HCT116 (cell line): ENCODE data around the gene GNB1L. TPM values are rescaled to one million over a fixed set of nuclear protein-coding genes. Genes with fewer than 3 reads are reported as not detected.

Experiments
- ATAC-seq: fragments of 200-7000 bp; cut with Tn5 transposase; 2 replicates; pipeline ENCODE4 v1.9.1; 2020; ENCODE audit warnings: mild to moderate bottlenecking, moderate library complexity
- BruUV-seq: library from RNA; stranded (reverse); fragments of 400-500 nt; replicated peaks from 2 replicates; lab custom pipeline; 2021; lab: Mats Ljungman, UMichigan
- CTCF ChIA-PET: fragments of 300-600 bp; sonication (Branson Sonifier 250); formaldehyde crosslinking; loops from one replicate; lab custom pipeline; 2021; ENCODE audit warnings: antibody characterized with exemption; lab: Charles Lee
- POLR2A ChIA-PET: fragments of 300-600, 350-600 bp; sonication (Branson Sonifier 250); formaldehyde crosslinking; loops from one replicate; lab custom pipeline; 2021; ENCODE audit warnings: antibody characterized with exemption; lab: Charles Lee
- RAD21 ChIA-PET, 2 experiments: fragments of 300-600 bp; sonication (Branson Sonifier 250); formaldehyde crosslinking; loops; one replicate each; lab custom pipeline; 2023; ENCODE audit warnings: low total read pairs in 2 of 2; ENCODE audit not compliant: uncharacterized antibody in 2 of 2, unreplicated experiment in 2 of 2, low non-redundant PET in 1 of 2; lab: Charles Lee
- DNase-seq: peaks from one replicate; pipeline ENCODE4 v3.0.0-alpha.2; 2010; ENCODE audit warnings: low read depth, low spot score
- H2AFZ ChIP-seq: fragments of 200-600 bp; shearing (Covaris generic), sonication (generic); 2 replicates; pipeline ENCODE4 v1.6.1; 2017; ENCODE audit warnings: low read depth, mixed run types, mixed read lengths, antibody characterized with exemption, low read length; ENCODE audit not compliant: poor library complexity, severe bottlenecking
- H3K27ac ChIP-seq: 2 replicates; pipeline ENCODE4 v1.5.1; 2012; ENCODE audit warnings: low read depth, low read length
- H3K27me3 ChIP-seq: fragments of 200-600 bp; sonication (generic); 2 replicates; pipeline ENCODE4 v1.6.1; 2016; ENCODE audit warnings: mixed run types, low read length, mixed read lengths; ENCODE audit not compliant: insufficient read depth
- H3K36me3 ChIP-seq, 2 experiments: fragments of 200-500 bp in 1 of 2; fragments of 200-600 bp in 1 of 2; sonication (Bioruptor generic) in 1 of 2; sonication (generic) in 1 of 2; 2 replicates each; pipeline versions ENCODE4 v1.5.1 to v1.6.1; 2014 to 2016; ENCODE audit warnings: low read length in 2 of 2, inconsistent platforms in 1 of 2, mixed read lengths in 1 of 2, mixed run types in 1 of 2; ENCODE audit not compliant: insufficient read depth in 2 of 2, control insufficient read depth in 1 of 2
- H3K4me1 ChIP-seq, 2 experiments: fragments of 200-600 bp in 1 of 2; sonication (generic) in 1 of 2; 2 replicates each; pipeline versions ENCODE4 v1.5.1 to v1.6.1; 2012 to 2017; ENCODE audit warnings: low read length in 2 of 2, inconsistent platforms in 1 of 2, mild to moderate bottlenecking in 1 of 2, mixed read lengths in 1 of 2, mixed run types in 1 of 2, moderate library complexity in 1 of 2; ENCODE audit not compliant: insufficient read depth in 2 of 2, control insufficient read depth in 1 of 2
- H3K4me2 ChIP-seq: fragments of 200-600 bp; sonication (generic); 2 replicates; pipeline ENCODE4 v1.6.1; 2017; ENCODE audit warnings: mixed run types, low read length, mixed read lengths
- H3K4me3 ChIP-seq, 2 experiments: fragments of 200-600 bp in 1 of 2; sonication (generic) in 1 of 2; replicated peaks in 1 of 2; 2 replicates each; pipeline ENCODE4 v1.5.1; 2011 to 2016; ENCODE audit warnings: low read length in 2 of 2, control low read depth in 1 of 2, low read depth in 1 of 2, mild to moderate bottlenecking in 1 of 2, mixed read lengths in 1 of 2, mixed run types in 1 of 2
- H3K79me2 ChIP-seq: fragments of 200-600 bp; sonication (generic); 2 replicates; pipeline ENCODE4 v1.6.1; 2017; ENCODE audit warnings: mild to moderate bottlenecking, mixed run types, low read length, moderate library complexity, mixed read lengths; ENCODE audit not compliant: insufficient read depth
- H3K9ac ChIP-seq: fragments of 200-600 bp; sonication (generic); 2 replicates; pipeline ENCODE4 v1.6.1; 2016; ENCODE audit warnings: low read length, mixed read lengths
- H3K9me2 ChIP-seq: fragments of 200-600 bp; sonication (generic), shearing (Covaris generic); 2 replicates; pipeline ENCODE4 v1.6.1; 2017; ENCODE audit warnings: mixed run types, mild to moderate bottlenecking, moderate library complexity; ENCODE audit not compliant: insufficient read depth
- H3K9me3 ChIP-seq, 2 experiments: fragments of 200-500 bp in 1 of 2; fragments of 200-600 bp in 1 of 2; sonication (Bioruptor generic) in 1 of 2; sonication (generic) in 1 of 2; 2 replicates each; pipeline ENCODE4 v1.6.1; 2014 to 2017; ENCODE audit warnings: low read length in 2 of 2, mixed read lengths in 2 of 2, inconsistent platforms in 1 of 2, low read depth in 1 of 2, mild to moderate bottlenecking in 1 of 2, mixed run types in 1 of 2, moderate library complexity in 1 of 2; ENCODE audit not compliant: control insufficient read depth in 1 of 2, insufficient read depth in 1 of 2
- H4K20me1 ChIP-seq: fragments of 200-600 bp; sonication (generic), shearing (Covaris generic); 2 replicates; pipeline ENCODE4 v1.6.1; 2017; ENCODE audit warnings: mixed run types, mild to moderate bottlenecking, moderate library complexity; ENCODE audit not compliant: insufficient read depth
- CBX3 ChIP-seq: IDR thresholded peaks from 2 replicates; pipeline ENCODE4 v1.6.1; 2012; ENCODE audit warnings: low read depth
- EGR1 ChIP-seq: IDR thresholded peaks from 2 replicates; pipeline ENCODE4 v1.6.1; 2012; ENCODE audit warnings: low read depth
- ELF1 ChIP-seq: IDR thresholded peaks from 2 replicates; pipeline ENCODE4 v1.6.1; 2012; ENCODE audit warnings: low read depth, borderline replicate concordance
- EZH2 ChIP-seq: fragments of 200-600 bp; sonication (generic); IDR thresholded peaks from 2 replicates; pipeline ENCODE4 v1.6.1; 2017; ENCODE audit warnings: antibody characterized with exemption, mixed run types
- EZH2phosphoT487 ChIP-seq: fragments of 200-600 bp; IDR thresholded peaks from 2 replicates; pipeline ENCODE4 v1.6.1; 2018; ENCODE audit warnings: antibody characterized with exemption, borderline replicate concordance
- FOSL1 ChIP-seq: IDR thresholded peaks from 2 replicates; pipeline ENCODE4 v1.6.1; 2012; ENCODE audit warnings: low read depth
- JUND ChIP-seq: IDR thresholded peaks from 2 replicates; pipeline ENCODE4 v1.6.1; 2012
- POLR2AphosphoS5 ChIP-seq: IDR thresholded peaks from 2 replicates; pipeline ENCODE4 v1.6.1; 2011; ENCODE audit warnings: mild to moderate bottlenecking, low read depth, low read length, moderate library complexity
- REST ChIP-seq: IDR thresholded peaks from 2 replicates; pipeline ENCODE4 v1.6.1; 2012; ENCODE audit warnings: low read depth
- SIN3A ChIP-seq: IDR thresholded peaks from 2 replicates; pipeline ENCODE4 v1.6.1; 2012; ENCODE audit warnings: low read depth
- TCF7L2 ChIP-seq: IDR thresholded peaks from 2 replicates; pipeline ENCODE4 v1.7.0; 2011; ENCODE audit warnings: borderline replicate concordance, inconsistent platforms; ENCODE audit not compliant: insufficient read depth, insufficient read length; ENCODE audit errors: extremely low read depth
- ZBTB33 ChIP-seq: IDR thresholded peaks from 2 replicates; pipeline ENCODE4 v1.6.1; 2011; ENCODE audit warnings: mild to moderate bottlenecking, low read length, moderate library complexity; ENCODE audit not compliant: insufficient replicate concordance; ENCODE audit errors: extremely low read depth
- ZFX ChIP-seq: fragments of 450-650 bp; IDR thresholded peaks from 2 replicates; pipeline ENCODE4 v1.6.1; 2017
- ZNF274 ChIP-seq: fragments of 200-500 bp; sonication (Bioruptor generic); IDR thresholded peaks from 2 replicates; pipeline ENCODE4 v1.6.1; 2014; ENCODE audit warnings: mild to moderate bottlenecking, low read depth, low read length, inconsistent platforms
- intact Hi-C: fragments of 100-400 bp; cut with micrococcal nuclease; formaldehyde crosslinking; loops from 2 replicates; pipeline ENCODE4 v1.10.0; 2022
- total RNA-seq: library from RNA; stranded (reverse); gene quantifications from one replicate; pipeline ENCODE4 v1.2.1, GENCODE V29; 2021; ENCODE audit not compliant: unreplicated experiment

GNB1L gene
- total RNA-seq, 1 experiment from 2014 or later = 12.1 TPM

- Histone ChIP-seq H3K36me3 (no peaks in the 10 kb centered on the region), H3K4me3 (no peak overlapping the region), H3K4me1 (peaks cover 17 to 26% of the 10 kb centered on the region in 2 experiments), H3K27ac (no peak overlapping the region), H3K79me2 (no peaks in the 10 kb centered on the region), H3K4me2 (no peak overlapping the region), H3K9ac (no peak overlapping the region), H4K20me1 (no peaks in the 10 kb centered on the region), H3K9me2 (no peaks in the 10 kb centered on the region), H3K27me3 (no peaks in the 10 kb centered on the region), H2AFZ (no peak overlapping the region), H3K9me3 (no peaks in the 10 kb centered on the region)
- POLR2A ChIA-PET = no interaction called here
- TF ChIP-seq TCF7L2 (no peak), EGR1 (no peak), FOSL1 (no peak), POLR2AphosphoS5 (no peak), ELF1 (no peak), ZNF274 (no peak), REST (no peak), ZBTB33 (no peak), EZH2phosphoT487 (no peak), CBX3 (no peak), EZH2 (no peak), JUND (no peak), ZFX (no peak), SIN3A (no peak)
- CTCF ChIA-PET = no interaction called here
- RAD21 ChIA-PET = interaction anchor here in 1 of 2 experiments (0.6 kb wide), 1 partner anchor 197 kb away, joined by 3 read pairs; no protein-coding TSS in a partner anchor
- no TSS peak for BruUV-seq
- intact Hi-C loops = no loop called here
- DNase-seq (no peak), ATAC-seq (no peak)
These were observed 22.4 kb upstream of the GNB1L start for GRCh38 chr22:19876941-19877625.
